Activated gamma-delta T cell (primary cell): Measurements from ENCODE around the gene RNF113B.
A peak's percentile ranks its signal among the peaks of the same experiment; 100 is the strongest.

ENCODE experiments used
- DNase-seq: peaks from one replicate; lab custom pipeline; 2025; lab: John Stamatoyannopoulos, UW
- total RNA-seq, 2 donors: gene quantifications; one replicate each; lab custom pipeline; 2026; lab: John Stamatoyannopoulos, UW

RNF113B gene
- 0 reads per million in 2 donors for total RNA-seq

DNA sequence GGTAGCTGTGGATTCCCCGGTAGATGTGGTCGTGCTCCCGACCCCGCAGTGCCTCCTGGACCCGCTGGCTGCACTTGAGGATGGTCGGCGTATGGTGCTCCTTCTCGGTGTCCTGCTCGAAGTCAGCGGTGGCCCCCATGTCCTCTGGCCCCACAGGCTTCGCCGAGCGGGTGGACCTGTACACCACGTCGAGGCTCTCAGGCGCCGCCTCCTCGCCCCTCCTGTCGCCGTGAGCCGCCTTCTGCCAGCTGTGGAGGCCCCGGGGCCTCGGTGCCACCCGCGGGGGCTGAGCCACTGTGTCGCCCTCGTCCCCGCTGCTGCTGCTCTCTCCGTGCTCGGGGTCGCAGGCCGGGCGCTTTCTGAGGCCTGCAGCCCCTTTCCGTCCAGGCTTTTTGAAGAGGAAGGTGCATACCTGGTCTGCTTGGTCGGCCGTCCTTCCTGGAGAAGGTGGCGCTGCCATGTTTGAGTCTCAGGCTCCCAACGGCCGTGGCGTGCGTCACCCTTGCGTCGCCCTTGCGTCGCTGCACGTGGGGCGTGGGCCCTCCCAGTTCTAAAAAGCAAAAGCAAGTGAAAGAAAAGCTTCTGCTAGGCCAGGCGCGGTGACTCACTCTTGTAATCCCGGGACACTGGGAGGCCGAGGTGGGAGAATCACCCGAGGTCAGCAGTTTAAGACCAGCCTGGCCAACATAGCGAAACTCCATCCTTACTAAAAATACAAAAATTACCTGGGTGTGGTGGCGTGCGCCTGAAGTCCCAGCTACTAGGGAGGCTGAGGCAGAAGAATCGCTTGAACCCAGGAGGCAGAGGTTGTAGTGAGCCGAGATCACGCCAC, at the start of gene RNF113B:
RNF113B (minus strand) TSS at position 493 of the 832 bp plus-strand sequence; CDS start at position 460, 33 bp downstream.
- peak; percentile 10 for DNase-seq

DNA sequence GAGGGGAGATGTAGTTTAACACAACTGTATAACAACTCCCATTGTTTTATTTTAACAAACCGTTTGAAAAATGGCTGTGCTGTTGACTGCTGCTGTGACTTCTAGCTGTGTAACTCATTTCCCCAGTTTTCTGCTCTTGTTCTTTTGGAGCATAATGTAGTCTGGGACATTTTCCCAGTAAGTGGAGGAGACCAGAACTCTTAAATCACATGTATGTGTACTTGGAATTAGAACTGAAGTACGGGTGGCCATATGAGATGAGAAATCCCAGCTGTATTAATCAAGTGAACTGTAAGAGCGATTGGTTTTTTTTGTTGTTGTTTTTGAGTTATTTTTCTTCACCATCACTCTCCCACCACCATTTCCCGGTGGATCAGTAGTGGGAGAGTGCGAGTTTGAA, 49.4 kb upstream of the RNF113B start:
- DNase-seq: no peak

DNA sequence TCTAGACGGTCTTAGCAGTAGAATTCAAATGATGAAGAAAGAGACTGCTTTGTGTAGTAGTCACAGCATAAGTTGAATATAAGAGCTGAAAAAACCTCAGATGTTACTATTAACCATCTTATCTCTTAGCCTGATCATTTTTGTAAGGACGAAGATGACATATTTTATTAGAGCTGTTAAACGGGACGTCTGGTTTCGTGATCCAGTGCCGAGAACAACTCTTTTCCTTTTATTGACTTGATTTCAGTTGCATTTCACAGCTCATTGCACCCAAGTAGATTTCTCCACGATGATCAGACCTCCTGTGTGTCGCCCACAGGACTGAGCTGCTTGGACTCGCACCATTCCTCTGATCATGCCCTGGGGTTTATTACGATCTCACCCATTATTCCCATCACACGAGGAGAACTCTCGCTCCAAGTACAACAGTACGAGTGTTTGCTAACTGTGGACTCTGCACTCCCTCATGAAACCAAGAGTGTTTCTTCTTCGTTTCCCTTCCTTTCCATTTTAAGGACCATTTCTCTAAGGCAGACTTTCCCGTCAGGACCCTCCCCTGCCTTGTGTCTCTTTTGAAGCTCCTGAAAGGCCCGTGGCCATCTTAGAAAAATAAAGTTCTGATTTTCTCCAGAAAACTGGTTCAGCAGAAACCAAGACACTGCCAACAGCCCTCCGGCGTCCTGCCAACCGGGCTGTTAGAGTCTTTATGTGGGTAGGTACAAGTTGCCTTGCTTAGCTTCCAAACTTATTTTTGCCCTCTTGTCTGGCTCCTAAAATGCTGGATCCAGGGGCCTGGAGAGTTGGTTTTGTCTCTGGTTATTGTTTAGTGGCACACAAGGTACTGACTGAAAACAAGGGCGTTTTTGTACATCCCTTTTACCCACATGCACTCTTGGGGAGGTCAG, 48.2 kb upstream of the RNF113B start:
- DNase-seq: no peak

DNA sequence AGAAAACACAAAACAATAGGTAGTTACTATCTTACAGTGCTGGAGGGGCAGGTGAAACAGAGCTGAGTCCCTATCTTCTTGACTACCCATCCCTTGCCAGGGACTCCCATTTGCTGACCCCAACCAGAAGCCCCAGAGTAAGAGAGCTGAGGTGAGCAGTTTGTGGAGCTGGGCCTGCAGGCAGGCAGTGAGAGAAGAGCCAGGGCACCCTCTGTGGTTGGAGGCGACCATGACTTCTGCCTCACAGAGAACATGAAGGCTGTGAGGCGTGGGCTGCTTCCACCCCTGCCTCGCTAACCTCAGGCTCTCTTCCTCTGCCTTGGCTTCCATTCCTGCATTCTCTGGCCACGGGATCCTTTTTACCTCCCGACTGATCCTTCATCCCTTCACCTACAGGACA, 47.5 kb upstream of the RNF113B start:
- DNase-seq: no peak

DNA sequence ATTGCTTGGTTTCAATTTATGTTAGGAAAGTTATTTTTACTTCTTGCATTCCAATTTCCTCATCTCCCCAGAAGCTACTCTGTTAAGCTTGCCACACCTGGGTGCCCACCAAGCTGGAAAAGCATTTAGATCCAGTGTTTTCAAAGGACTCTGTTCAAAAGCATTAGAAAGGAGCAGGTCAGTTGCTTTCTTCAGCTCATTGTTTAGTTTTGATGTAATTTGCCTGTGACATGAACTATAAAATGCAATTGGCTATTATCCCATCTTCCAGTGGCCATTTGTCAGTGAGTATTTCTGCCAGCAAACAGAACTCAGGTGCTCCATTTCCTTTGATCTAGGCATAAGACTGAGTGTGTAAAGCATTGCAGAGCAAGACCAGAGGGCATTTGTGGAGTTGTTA, 46.7 kb upstream of the RNF113B start:
- DNase-seq: no peak

DNA sequence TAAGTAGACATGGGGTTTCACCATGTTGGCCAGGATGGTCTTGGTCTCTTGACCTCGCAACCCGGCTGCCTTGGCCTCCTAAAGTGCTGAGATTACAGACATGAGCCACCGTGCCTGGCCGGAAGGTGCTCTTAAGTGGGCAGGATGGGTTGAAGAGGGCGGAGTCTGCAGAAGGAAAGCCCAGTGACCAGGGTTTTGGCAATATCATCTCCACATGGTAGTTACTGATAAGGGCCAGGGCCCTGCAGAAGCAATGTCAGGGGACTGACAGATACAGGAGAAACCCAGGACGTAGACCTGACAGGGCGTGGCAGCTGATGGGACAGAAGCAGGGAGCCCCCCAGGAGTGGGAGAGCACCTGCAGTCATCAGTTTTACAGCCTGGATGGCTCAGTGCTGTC, 45.7 kb upstream of the RNF113B start:
- no peak for DNase-seq

DNA sequence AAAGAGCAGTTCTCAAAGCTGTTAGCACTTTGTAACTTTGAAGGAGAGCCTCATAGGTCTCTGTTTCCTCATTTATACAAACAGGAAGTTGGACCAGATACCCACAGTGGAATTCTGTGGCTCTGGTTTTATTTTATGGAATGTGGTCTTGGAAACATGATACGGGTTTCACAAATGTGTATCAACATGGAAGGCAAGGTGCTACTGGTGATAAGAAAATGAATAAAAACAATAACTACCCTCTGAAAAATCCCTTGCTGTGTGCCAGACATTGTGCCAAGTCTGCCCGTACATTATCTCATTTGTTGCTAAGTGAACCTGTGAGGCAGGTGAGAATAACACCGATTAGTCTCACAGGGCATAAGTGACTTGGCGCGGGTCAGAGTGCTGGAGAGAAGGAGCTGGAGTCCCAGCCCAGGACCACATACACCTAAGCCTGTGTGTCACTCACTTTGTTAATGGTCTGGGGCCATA, 45.0 kb upstream of the RNF113B start:
- DNase-seq: no peak

DNA sequence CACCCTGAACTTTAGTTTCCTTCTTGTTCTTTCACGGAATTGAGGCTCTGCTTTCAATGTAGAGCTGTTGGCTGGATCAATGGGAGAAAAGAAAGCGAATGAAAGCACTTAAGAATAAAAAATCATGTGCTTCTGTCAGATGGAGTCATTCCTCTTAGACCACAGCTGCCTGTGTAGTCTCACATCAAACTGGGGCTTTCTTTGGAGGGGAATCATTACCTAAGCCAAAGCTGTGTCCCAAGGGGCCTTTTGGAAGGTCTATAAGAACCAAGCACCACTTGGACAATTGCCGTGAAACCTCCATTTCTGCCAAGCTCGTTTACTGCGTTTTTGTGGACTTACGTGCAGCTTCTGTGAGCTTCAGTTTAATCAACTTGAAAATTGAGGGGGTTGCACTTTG, 44.2 kb upstream of the RNF113B start:
- no peak for DNase-seq

DNA sequence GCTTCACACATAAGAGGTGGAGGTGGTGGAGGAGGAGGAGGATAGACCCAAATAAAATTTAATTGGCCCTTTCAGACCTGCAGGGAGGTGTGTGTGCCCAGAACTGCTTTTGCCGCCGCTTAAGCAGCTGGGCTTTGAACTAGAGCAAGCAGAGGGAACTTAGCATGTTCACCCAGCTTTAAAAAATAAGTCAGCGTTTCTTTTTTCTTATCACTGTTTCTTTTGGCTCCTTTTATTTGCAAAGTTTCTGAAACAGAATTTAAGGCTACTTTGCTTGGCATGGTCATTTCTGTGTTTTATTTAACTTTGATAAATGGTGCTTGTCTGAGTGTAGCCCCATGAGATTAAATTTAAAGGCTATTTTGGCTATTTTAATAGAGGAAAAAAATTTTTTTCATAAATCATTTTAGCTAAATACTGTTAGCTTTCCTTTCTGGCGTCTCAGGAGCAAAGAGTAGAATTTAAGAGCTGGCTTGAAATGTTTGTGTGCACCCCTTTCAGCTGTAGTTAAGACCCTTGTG, 43.3 kb upstream of the RNF113B start:
- no peak for DNase-seq

DNA sequence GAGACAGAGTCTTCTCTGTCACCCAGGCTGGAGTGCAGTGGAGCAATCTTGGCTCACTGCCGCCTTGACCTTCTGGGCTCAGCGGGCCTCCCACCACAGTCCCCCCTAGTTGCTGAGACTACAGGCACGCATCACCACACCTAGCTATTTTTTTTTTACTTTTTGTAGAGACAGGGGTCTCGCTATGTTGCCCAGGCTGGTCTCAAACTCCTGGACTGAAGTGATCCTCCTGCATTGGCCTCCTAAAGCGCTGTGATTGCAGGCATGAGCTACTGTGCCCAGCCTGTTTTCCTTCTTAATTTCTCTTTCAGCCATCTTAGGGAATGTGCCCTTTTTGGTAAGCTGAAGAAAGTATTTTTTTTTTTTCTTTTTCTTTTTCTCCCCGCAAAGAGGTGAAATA, 42.6 kb upstream of the RNF113B start:
- no peak for DNase-seq

DNA sequence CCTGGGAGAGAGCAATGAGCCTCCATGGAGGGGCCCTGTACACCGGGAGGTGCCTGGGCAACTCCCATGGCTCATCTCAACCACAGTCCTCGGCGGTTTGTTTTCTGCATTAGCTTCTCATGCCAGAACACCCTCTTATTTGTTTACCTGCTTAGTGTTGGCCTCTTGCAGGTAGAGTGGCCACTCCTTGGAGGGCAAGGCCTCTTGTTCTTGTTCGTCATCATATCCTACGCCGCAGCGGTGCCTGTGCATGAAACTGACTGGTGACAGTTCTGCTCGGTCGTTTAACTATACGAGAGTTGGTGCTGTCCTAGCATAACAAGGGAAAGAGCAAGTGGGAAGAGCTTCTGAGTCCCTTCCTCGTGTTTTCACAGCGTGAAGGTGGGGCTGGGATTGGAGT, 40.5 kb upstream of the RNF113B start:
- DNase-seq: no peak

DNA sequence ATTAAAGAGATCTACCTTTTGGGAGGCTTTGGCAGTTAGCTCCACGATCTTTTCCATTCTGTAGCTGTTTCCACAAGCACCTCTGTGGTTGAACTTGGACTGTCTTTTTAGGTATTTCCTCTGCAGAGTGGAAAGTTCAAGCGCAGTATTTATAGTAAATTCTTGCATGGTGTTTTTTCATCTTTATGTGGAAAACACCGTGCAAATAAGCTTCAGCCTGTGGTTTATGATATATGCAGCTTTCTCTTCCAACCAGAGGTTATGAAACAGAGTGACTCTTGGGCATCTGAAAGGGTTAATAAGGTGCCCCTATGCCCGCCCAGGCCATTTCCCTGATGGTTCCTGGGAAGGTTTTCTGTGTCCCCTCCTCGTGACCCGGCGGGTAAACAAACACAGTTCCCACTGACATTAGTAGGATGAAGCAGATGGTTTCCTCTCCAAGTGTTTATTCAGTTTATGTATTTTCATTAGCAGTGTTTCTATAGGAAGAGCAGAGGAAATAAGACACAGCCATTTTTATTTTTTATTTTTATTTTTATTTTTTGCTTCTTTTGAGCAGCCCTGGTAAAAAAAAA, 39.7 kb upstream of the RNF113B start:
- no peak for DNase-seq

DNA sequence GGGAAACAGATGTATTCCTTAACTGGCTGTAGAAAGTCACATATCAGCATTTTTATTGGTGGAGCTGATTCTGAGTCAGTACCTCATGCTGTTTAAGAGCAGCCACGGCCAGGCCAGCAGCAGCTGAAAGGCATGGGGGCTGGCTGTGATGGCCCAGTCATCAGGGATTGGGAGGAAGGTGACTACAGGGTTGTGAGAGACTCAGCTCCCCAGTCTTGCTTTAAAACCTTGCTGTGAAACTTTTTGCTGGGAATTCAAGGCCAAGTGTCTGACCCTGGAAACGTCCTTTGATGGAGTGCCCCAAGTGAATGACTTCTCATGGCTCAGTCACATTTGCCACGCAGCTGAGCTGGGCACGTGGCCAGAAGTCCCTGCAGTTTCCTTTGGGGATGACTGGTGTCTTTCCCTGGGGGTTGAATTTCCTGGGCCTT, 39.1 kb upstream of the RNF113B start:
- DNase-seq: no peak

DNA sequence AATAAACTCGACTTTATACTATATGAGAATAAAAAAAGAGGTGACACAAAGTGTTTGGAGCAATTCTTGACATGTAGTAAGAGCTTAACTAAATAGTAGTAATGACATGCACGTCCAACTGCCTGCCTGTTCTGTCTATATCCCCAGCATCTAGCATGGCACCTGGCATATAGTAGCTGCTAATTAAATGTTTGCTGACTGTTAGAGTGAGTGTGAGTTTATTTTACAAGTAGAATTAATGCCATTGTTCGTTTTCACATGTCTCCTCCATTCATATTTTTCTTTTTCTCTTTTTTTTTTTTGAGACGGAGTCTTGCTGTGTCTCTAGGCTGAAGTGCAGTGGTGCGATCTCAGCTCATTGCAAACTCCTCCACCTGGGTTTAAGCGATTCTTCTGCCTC, 38.4 kb upstream of the RNF113B start:
- DNase-seq: no peak

DNA sequence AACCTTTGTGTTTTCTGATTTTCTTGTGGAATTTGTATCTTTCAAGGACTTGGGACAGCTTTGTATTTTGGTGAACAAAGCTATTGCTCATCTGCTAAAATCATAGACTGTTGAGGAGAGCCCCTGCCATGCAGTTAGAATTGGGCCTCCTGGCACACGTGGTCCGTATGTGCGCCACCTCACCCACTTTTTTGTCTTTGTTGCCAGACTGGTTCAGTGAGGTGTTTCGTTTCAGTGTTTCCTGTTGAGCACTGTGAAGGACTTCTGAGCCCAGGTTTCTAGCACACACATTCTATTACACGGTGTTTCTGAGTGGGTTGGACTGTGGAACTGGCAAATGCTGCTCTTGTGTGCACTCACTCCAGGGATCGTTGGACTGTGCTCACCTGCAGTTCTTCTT, 37.6 kb upstream of the RNF113B start:
- no peak for DNase-seq

DNA sequence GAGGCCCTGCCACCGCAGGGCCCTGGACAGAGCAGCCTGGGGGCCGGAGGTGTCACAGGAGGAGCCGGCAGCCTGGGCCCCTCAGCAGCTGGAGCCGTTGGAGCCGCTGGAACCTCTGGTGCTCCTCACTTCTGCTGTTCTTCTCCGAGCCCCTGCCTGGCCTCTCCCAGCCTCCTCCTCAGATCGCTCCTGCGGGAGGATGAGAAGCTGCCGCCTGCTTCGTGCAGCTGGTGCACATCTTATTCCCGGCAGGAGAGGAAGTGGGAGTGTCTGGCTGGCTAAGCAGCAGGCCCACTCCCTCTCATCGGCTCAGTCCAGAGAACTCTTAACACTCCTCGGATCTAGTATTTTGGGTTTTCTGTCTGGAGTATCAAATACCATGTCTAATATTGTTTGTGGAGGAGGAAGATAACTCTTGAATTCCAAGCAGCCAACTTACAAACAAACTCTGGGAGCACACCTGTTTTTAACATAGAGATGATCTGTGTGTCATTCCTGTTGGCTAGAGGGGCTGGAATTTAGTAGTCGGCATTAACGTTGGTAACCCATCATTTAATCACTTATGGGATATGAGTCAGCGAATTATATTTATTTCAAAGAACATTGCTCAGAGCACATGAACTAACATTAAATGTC, 37.1 kb upstream of the RNF113B start:
- DNase-seq: no peak

DNA sequence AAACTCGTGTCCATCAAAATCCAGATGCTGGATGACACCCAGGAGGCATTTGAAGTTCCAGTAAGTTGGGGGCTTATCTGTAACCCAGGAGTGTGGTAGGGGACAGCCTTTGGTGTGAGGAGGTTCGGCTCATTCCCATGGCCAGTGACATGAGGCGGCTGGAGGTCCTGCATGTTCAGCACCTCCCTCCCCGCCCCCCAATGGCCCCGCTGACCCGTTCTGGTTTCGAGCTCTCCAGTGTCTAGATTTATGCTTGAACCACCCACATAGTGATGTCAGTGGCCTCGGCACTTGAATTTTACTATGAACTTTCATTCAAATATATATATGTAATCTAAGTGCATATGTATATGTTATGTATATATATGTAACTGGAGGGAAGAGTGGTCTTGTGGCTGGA, 36.3 kb upstream of the RNF113B start:
- no peak for DNase-seq

DNA sequence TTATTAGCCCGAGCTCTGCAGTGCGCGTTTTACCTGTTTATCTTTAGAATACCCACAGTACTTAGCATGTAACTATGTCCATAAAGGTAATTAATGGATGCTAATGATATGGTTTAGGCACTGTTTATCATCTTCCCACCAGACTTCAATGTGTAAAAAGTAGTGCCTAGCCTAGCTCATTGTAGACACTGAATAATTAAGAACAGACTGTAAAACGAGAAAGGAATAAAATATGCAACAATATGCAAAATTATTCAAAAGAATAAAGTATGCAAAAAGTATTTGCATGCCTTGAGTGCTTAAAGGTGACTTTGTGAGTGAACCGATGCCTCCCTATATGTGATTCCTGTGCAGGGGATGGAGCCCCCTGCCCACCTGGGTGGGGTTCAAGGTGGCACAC, 35.7 kb upstream of the RNF113B start:
- no peak for DNase-seq

DNA sequence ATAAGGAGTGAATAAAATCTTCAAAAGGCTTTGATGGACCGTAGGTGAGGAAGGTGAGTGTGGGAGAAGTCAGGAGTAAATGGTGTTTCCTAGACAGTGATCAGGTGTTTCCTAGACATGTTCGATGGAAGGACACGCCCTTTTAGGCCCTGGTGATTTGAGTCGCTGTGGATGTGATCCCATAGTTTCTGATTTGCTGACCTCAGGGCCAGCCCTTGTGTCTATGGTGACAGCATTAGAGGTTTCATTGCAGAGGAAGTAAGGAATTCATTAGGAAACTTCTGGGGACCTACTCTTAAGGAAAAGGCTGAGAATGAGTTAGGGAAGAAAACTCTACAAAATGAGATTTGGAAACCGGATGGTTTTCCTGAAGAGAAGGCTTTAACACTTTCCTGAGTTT, 31.5 kb upstream of the RNF113B start:
- DNase-seq: no peak

DNA sequence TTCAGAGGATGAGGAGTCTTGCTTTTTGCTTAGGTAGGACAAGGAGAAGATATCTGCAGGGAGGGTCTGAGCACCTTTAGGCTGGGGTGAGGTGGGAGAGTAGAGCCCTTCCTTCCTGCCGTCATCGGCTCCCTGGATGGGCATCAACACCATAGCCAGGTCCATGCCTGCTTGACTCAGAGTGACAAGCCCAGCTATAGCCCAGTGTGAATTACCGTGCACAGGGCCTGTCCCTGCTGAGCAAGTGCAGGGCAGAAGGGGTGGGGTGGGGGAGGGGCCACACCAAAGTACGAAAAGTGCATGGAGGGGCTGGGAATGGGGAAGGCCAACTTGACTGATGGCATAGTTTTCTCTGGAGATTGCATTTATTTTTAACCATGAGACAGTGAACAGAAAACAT, 30.3 kb upstream of the RNF113B start:
- DNase-seq: no peak

DNA sequence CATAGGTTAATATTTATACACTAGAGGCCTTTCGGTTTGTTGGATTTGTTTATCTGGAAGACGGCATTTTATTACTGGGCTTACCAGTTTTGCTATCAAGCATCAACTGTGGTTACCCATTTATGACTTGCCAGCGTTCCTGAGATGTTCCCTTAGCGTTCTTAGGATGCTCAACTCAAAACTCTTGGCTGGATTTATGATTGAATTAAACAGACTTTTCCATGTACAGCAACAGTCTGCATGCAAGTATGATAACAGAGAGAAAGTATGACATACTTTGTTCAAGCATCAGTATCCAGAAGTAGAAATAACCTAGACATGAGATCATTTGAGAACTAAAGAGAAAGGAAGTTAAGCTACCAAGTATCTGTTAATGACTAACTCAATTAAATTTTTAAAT, 29.9 kb upstream of the RNF113B start:
- DNase-seq: no peak

DNA sequence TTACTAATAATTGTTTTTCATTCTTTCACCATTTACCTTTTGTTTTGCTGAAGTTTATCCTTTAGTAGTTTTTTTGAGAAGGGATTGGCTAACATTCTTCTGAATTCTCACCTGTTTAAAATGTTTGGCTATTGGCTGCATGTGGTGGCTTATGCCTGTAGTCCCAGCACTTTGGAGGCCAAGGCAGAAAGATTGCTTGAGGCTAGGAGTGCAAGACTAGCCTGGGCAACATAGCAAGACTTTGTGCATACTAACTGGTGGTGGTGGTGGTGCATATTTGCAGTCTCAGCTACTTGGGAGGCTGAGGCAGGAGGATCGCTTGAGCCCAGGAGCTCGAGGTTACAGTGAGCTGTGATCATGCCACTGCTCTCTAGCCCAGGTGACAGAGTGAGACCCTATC, 27.5 kb upstream of the RNF113B start:
- DNase-seq: no peak
